OCI-LY1 (cell line): ENCODE data around the gene HPD.
A peak's percentile ranks its signal among the peaks of the same experiment; 100 is the strongest.
"Not testable (repeated sequence)": the region's sequence is repeated elsewhere in the genome, so short reads cannot be mapped to it uniquely, and the experiment has no call there.

ENCODE experiments used
- H2AFZ ChIP-seq: fragments of 200-600 bp; sonication (generic), shearing (Covaris generic); 2 replicates; pipeline ENCODE4 v1.6.0; 2014; ENCODE audit warnings: antibody characterized with exemption, mild to moderate bottlenecking, low read length
- H3F3A ChIP-seq: fragments of 200-600 bp; sonication (generic), shearing (Covaris generic); 2 replicates; pipeline ENCODE4 v1.6.0; 2014; ENCODE audit warnings: mild to moderate bottlenecking, antibody characterized with exemption, low read length, moderate library complexity; ENCODE audit not compliant: insufficient read depth
- H3K27ac ChIP-seq: fragments of 200-600 bp; sonication (generic); 2 replicates; pipeline ENCODE4 v1.5.1; 2014; ENCODE audit warnings: low read length, mixed run types, mild to moderate bottlenecking, low read depth; ENCODE audit not compliant: poor library complexity, severe bottlenecking
- H3K27me3 ChIP-seq: fragments of 200-600 bp; sonication (generic); 2 replicates; pipeline ENCODE4 v1.6.0; 2014; ENCODE audit warnings: antibody characterized with exemption, mild to moderate bottlenecking, low read length, moderate library complexity; ENCODE audit not compliant: insufficient read depth
- H3K36me3 ChIP-seq: fragments of 200-600 bp; sonication (generic); 2 replicates; pipeline ENCODE4 v1.6.1; 2014; ENCODE audit warnings: mild to moderate bottlenecking, antibody characterized with exemption, low read length, moderate library complexity, mixed read lengths; ENCODE audit not compliant: insufficient read depth
- H3K4me1 ChIP-seq: fragments of 200-600 bp; sonication (generic); 2 replicates; pipeline ENCODE4 v1.5.1; 2014; ENCODE audit warnings: mild to moderate bottlenecking, low read length, moderate library complexity; ENCODE audit not compliant: insufficient read depth, severe bottlenecking
- H3K4me2 ChIP-seq: fragments of 200-600 bp; sonication (generic), shearing (Covaris generic); 2 replicates; pipeline ENCODE4 v1.6.1; 2014; ENCODE audit warnings: low read length
- H3K4me3 ChIP-seq: fragments of 200-600 bp; sonication (generic); 2 replicates; pipeline ENCODE4 v1.5.1; 2014; ENCODE audit warnings: low read length, low read depth, mild to moderate bottlenecking, mixed read lengths; ENCODE audit not compliant: poor library complexity, severe bottlenecking
- H3K79me2 ChIP-seq: fragments of 200-600 bp; shearing (Covaris generic); 2 replicates; pipeline ENCODE4 v1.6.1; 2016; ENCODE audit warnings: mixed run types, low read length, mixed read lengths; ENCODE audit not compliant: insufficient read depth
- H3K9ac ChIP-seq: fragments of 200-600 bp; sonication (generic), shearing (Covaris generic); 2 replicates; pipeline ENCODE4 v1.6.1; 2014; ENCODE audit warnings: mild to moderate bottlenecking, low read length, mixed read lengths
- H3K9me2 ChIP-seq: fragments of 200-600 bp; sonication (generic), shearing (Covaris generic); 2 replicates; pipeline ENCODE4 v1.6.1; 2014; ENCODE audit warnings: low read depth, mild to moderate bottlenecking, low read length, mixed read lengths
- H3K9me3 ChIP-seq: fragments of 200-600 bp; shearing (Covaris generic); 2 replicates; pipeline ENCODE4 v1.6.1; 2014; ENCODE audit warnings: low read length, mixed read lengths
- H4K20me1 ChIP-seq: fragments of 200-600 bp; sonication (generic), shearing (Covaris generic); 2 replicates; pipeline ENCODE4 v1.6.0; 2016; ENCODE audit warnings: mild to moderate bottlenecking, low read length; ENCODE audit not compliant: insufficient read depth
- CTCF ChIP-seq: fragments of 200-600 bp; sonication (generic), shearing (Covaris generic); IDR thresholded peaks from 2 replicates; pipeline ENCODE4 v1.5.1; 2017; ENCODE audit warnings: mild to moderate bottlenecking, antibody characterized with exemption, low read length, moderate library complexity, mixed read lengths
- EZH2 ChIP-seq: fragments of 200-600 bp; sonication (generic), shearing (Covaris generic); IDR thresholded peaks from 2 replicates; pipeline ENCODE4 v1.8.0; 2017; ENCODE audit warnings: borderline replicate concordance, mixed run types, mild to moderate bottlenecking, antibody characterized with exemption, low read length, moderate library complexity, mixed read lengths

Gene HPD

GRCh38 chr12:121791671-121792551 lies 66.7 kb downstream of the HPD start:
- Histone ChIP-seq H3K79me2 (no peaks in the 10 kb centered on the region), H3K27ac (peak overlapping the region; percentile 65), H3K36me3 (peaks cover 9% of the 10 kb centered on the region; the same call in 1 of the 2 replicates), H3K4me3 (peak overlapping the region; percentile 67), H3K9ac (peak overlapping the region; percentile 72; the same call in 1 of the 2 replicates), H2AFZ (no peak overlapping the region), H4K20me1 (no peaks in the 10 kb centered on the region), H3K27me3 (no peaks in the 10 kb centered on the region), H3K4me2 (peak overlapping the region; percentile 80), H3K9me2 (no peaks in the 10 kb centered on the region), H3K9me3 (no peaks in the 10 kb centered on the region), H3F3A (no peaks in the 10 kb centered on the region), H3K4me1 (peaks cover 75% of the 10 kb centered on the region)
- TF ChIP-seq EZH2 (no peak), CTCF (peak; percentile 13; the same call in 1 of the 2 replicates)

- Histone ChIP-seq H3K4me1 (peaks cover 80% of the 10 kb centered on the region), H3K27ac (peak overlapping the region; percentile 91), H3K4me2 (peak overlapping the region; percentile 71; the same call in 1 of the 2 replicates), H3K9ac (peak overlapping the region; percentile 47; the same call in 1 of the 2 replicates)
- H3F3A ChIP-seq, H3K9me3 ChIP-seq, H3K27me3 ChIP-seq, H3K79me2 ChIP-seq, H3K36me3 ChIP-seq, H3K9me2 ChIP-seq, H3K4me3 ChIP-seq, H2AFZ ChIP-seq, H4K20me1 ChIP-seq: not testable (repeated sequence)
Observed at GRCh38 chr12:121790785-121791184, 67.9 kb downstream of the HPD start.

GRCh38 chr12:121789800-121790728 lies 68.6 kb downstream of the HPD start:
- peak overlapping the region; percentile 91 for H3K27ac ChIP-seq
- no peaks in the 10 kb centered on the region for H3K9me3 ChIP-seq
- peak overlapping the region; percentile 60 for H3K9ac ChIP-seq
- H3K4me2 ChIP-seq = peak overlapping the region; percentile 71
- peak overlapping the region; percentile 44 for H3K4me3 ChIP-seq
- TF ChIP-seq CTCF = no peak
- TF ChIP-seq EZH2 = no peak
- H3K27me3 ChIP-seq = no peaks in the 10 kb centered on the region
- no peaks in the 10 kb centered on the region for H3F3A ChIP-seq
- no peaks in the 10 kb centered on the region for H4K20me1 ChIP-seq
- H3K79me2 ChIP-seq = no peaks in the 10 kb centered on the region
- no peak overlapping the region for H2AFZ ChIP-seq
- H3K9me2 ChIP-seq = no peaks in the 10 kb centered on the region
- peaks cover 5% of the 10 kb centered on the region; the same call in 1 of the 2 replicates for H3K36me3 ChIP-seq
- H3K4me1 ChIP-seq = peaks cover 82% of the 10 kb centered on the region
